ENCODE measurements around the gene ELF5. TPM values are rescaled to one million over a fixed set of nuclear protein-coding genes. Genes with fewer than 3 reads are reported as not detected.

ELF5 gene
- total RNA-seq (2014; rRNA removed; shearing (Covaris generic); ENCODE audit: low replicate concordance) = not detected in 2 replicates

- in situ Hi-C loops (cut with HindIII; ENCODE audit: low pct_unique_long_range_greater_than_20kb, low sequenced_read_pairs) = no loop called here
Measured at GRCh38 chr11:34513682-34514449, at the start of gene ELF5. TSS of gene ELF5 (minus strand) at chr11:34513794. CDS start at chr11:34505749, 8,045 bp downstream.

DNA sequence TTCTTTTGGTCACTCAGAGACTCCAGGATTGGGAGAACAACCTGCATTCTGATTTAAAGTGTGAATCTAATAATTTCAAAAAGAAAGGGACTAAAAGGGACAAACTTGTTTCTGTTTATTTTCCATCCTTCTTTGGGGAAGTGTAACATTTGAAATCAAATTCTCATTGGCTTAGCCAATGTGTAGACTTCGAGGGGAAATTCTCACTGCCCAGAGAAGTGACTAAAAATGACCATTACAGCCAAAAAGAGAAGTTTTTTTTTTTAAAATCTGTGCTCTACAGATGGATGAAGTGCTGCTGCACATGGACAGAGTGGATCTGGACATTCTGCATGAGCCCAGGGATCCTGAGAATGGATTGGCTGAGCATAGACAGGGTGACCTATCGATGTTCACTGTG, 49.4 kb upstream of the ELF5 start:
- DNase-seq (ENCODE audit: low read depth) = no peak
- in situ Hi-C loops (cut with HindIII; ENCODE audit: low pct_unique_long_range_greater_than_20kb, low sequenced_read_pairs) = no loop called here

More at GRCh38 chr11:34513682-34514449, at the start of gene ELF5:
- no peak for DNase-seq (ENCODE audit: low read depth)

DNA sequence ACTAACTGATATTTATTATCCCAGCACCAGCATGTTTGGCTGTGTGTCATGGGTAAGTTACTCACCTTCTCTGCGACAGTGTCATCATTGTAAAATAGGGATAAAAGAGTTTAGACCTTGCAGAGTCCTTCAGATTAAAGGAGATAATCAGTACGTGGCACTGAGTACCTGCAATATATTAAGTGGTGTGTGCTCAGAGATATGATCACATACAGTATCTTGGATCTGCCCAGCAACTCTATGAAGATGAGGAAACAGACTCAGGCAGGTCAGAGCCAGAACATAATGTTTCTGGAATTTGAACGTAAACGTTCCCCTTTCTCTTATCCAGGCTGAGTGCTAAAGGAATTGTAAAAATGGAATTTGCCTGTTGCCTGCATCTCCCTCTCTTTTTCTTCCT, 46.9 kb upstream of the ELF5 start:
- in situ Hi-C loops (cut with HindIII; ENCODE audit: low pct_unique_long_range_greater_than_20kb, low sequenced_read_pairs) = no loop called here
- DNase-seq (ENCODE audit: low read depth) = no peak

DNA sequence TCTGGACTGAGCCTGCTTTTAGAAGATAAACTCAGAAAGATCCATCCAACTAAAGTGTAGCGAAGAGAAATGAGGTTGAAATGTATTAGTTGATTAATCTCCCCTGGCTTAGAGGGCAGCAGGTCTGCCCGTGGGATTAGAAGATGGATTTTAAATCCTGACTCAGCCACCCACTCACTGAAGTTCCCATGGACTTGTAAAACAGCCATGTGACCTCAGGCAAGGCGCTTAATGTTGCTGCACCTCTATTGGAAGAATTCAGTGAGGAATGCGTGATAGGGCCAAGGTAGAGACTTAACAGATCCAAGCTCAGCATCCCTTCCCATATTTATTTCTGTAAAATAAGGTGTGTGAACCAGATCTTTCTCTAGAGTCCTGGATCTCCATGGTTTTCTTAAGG, 45.1 kb upstream of the ELF5 start:
- no peak for DNase-seq (ENCODE audit: low read depth)
- in situ Hi-C loops (cut with HindIII; ENCODE audit: low pct_unique_long_range_greater_than_20kb, low sequenced_read_pairs) = no loop called here

DNA sequence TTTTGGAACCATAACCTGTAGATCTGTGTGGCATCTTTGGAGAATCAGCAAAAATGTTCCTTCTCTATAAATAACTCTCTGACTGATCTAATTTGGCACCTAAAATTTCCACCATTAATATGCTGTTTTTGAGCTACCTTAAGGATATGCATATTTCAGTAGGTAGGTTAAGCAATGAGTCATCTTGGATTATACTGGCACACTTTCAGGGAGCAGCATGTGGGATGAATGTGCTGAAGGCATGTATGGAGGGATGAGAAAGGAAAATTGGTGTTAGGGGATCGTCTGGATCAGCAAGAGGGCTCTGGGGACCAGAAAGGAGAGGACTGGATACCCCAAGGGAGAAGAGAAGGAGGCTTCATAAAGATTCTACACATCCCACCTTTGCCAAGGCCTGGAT, 44.6 kb upstream of the ELF5 start:
- no peak for DNase-seq (ENCODE audit: low read depth)
- in situ Hi-C loops (cut with HindIII; ENCODE audit: low pct_unique_long_range_greater_than_20kb, low sequenced_read_pairs) = no loop called here

GRCh38 chr11:34552270-34552669, 38.7 kb upstream of the ELF5 start:
- DNase-seq (ENCODE audit: low read depth) = no peak
- in situ Hi-C loops (cut with HindIII; ENCODE audit: low pct_unique_long_range_greater_than_20kb, low sequenced_read_pairs) = no loop called here

DNA sequence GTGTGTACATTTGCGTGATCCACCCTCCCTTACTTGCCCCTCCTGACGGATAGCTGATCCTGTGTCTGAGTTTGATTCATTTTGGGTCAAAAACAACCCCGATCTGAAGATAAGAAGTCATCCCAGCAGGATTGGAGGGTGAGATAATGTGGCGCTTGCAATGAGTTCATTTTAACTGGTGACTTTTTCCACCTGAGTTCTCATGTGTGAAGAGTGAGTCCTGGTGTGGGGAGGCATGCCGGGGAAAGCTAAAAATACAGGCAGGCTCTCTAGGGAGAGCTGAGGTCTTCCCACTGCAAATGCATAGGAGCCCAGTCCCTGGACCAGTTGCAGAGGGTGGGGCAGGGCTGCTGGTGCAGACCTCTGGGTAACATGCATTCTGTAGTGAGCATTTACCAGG, 35.7 kb upstream of the ELF5 start:
- peak; percentile 40 for DNase-seq (ENCODE audit: low read depth)
- in situ Hi-C loops (cut with HindIII; ENCODE audit: low pct_unique_long_range_greater_than_20kb, low sequenced_read_pairs) = no loop called here

GRCh38 chr11:34548278-34548677, 34.7 kb upstream of the ELF5 start:
- in situ Hi-C loops (cut with HindIII; ENCODE audit: low pct_unique_long_range_greater_than_20kb, low sequenced_read_pairs) = no loop called here
- no peak for DNase-seq (ENCODE audit: low read depth)

GRCh38 chr11:34546511-34547209, 33.1 kb upstream of the ELF5 start:
- no peak for DNase-seq (ENCODE audit: low read depth)
- in situ Hi-C loops (cut with HindIII; ENCODE audit: low pct_unique_long_range_greater_than_20kb, low sequenced_read_pairs) = no loop called here

GRCh38 chr11:34542089-34542488, 28.5 kb upstream of the ELF5 start:
- in situ Hi-C loops (cut with HindIII; ENCODE audit: low pct_unique_long_range_greater_than_20kb, low sequenced_read_pairs) = no loop called here
- no peak for DNase-seq (ENCODE audit: low read depth)

GRCh38 chr11:34540870-34541269, 27.3 kb upstream of the ELF5 start:
- DNase-seq (ENCODE audit: low read depth) = no peak
- in situ Hi-C loops (cut with HindIII; ENCODE audit: low pct_unique_long_range_greater_than_20kb, low sequenced_read_pairs) = no loop called here

- DNase-seq (ENCODE audit: low read depth) = no peak
- in situ Hi-C loops (cut with HindIII; ENCODE audit: low pct_unique_long_range_greater_than_20kb, low sequenced_read_pairs) = no loop called here
Measured at GRCh38 chr11:34537636-34538035, 24.0 kb upstream of the ELF5 start.

- in situ Hi-C loops (cut with HindIII; ENCODE audit: low pct_unique_long_range_greater_than_20kb, low sequenced_read_pairs) = no loop called here
- no peak for DNase-seq (ENCODE audit: low read depth)
Measured at GRCh38 chr11:34536056-34536455, 22.5 kb upstream of the ELF5 start.

GRCh38 chr11:34534826-34535225, 21.2 kb upstream of the ELF5 start:
- in situ Hi-C loops (cut with HindIII; ENCODE audit: low pct_unique_long_range_greater_than_20kb, low sequenced_read_pairs) = no loop called here

GRCh38 chr11:34531663-34532062, 18.1 kb upstream of the ELF5 start:
- DNase-seq (ENCODE audit: low read depth) = no peak
- in situ Hi-C loops (cut with HindIII; ENCODE audit: low pct_unique_long_range_greater_than_20kb, low sequenced_read_pairs) = no loop called here

More at GRCh38 chr11:34534826-34535225, 21.2 kb upstream of the ELF5 start:
- DNase-seq (ENCODE audit: low read depth) = no peak

DNA sequence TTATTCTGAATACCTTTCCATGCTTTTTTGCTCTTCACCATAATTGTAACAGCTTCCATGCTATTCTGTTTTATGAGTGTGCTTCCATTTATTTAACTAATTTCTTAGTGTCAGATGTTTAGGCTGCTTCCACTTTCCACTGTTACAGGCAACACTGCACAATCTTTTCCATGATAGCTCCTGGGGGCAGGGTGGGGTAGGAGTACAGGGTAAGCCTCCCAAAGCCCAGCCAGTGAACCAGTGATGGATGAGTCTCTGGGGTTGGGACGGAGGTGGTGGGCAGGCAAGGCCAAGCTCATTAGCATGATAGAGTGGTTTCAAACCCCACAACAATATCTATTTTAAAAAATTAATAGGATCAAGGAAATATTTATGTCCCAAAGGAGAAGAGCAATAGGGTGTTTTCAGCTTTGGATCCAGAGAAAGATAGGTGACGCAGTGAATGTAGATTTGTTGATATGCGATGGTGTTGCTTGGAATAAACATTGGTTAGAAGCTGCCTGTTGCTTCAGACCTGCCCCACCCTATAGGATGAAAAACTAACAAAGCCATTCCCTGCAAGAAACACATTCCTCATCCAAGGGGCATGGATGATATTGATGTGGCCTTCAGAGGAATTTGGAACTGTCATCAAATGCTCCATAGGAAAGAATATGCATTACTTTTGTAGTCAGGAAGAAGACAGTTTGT, 17.1 kb upstream of the ELF5 start:
- in situ Hi-C loops (cut with HindIII; ENCODE audit: low pct_unique_long_range_greater_than_20kb, low sequenced_read_pairs) = no loop called here
- DNase-seq (ENCODE audit: low read depth) = no peak

DNA sequence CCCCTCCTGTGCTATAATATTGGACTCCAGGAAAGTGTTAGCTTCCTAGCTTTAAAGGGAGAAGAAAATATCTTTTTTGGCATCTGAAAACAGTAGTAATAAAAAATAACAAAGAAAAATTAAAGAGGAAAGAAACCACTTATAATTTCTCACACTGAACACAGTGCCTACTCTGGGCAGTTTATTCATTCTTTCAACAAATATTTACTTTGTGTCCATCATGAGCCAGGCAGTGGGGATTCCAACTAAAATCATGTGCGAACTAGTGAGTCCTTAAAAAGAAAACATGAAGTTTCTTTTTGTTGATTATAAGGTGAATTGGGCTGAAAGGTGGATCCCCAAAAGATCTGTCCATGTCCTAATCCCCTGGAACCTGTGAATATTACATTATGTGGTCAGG, 16.0 kb upstream of the ELF5 start:
- in situ Hi-C loops (cut with HindIII; ENCODE audit: low pct_unique_long_range_greater_than_20kb, low sequenced_read_pairs) = no loop called here
- no peak for DNase-seq (ENCODE audit: low read depth)

GRCh38 chr11:34528072-34528471, 14.5 kb upstream of the ELF5 start:
- in situ Hi-C loops (cut with HindIII; ENCODE audit: low pct_unique_long_range_greater_than_20kb, low sequenced_read_pairs) = no loop called here
- DNase-seq (ENCODE audit: low read depth) = no peak
